SKM-1 treated with dmso at 0.1 percent for 144 hours (cell line): ENCODE results near the gene GPR45.
"Not testable (repeated sequence)": the region's sequence is repeated elsewhere in the genome, so short reads cannot be mapped to it uniquely, and the experiment has no call there.

Experiments used
- DNase-seq: peaks from one replicate; lab custom pipeline; 2025; ENCODE audit not compliant: unreplicated experiment; lab: John Stamatoyannopoulos, UW

GPR45 gene

DNA sequence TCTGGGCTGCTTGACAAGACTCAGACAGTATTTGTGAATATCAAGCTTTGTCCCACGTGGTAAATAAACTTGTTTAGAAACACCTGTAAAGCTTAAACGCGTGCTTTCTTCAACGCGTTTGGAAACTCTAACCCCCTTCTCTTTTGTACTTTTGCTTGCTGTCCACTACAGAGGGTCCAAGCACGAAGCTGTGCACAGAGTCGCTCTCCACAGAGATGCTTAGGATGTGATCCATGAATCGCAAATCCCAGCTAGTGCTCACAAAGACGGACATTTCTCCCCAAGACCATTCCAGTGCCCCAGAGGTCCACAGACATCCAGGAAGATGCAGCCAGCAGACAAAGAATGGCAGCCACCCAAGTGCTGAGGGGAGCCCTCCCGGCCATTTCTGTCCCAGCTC is at the start of gene GPR45:
Gene GPR45 (plus strand): TSS at position 301 of the 400 bp plus-strand sequence. CDS start 116 bp downstream, outside the sequence.
- DNase-seq = no peak

- no peak for DNase-seq
Measured at GRCh38 chr2:105194022-105194675, 47.4 kb upstream of the GPR45 start.

- DNase-seq = no peak
Measured at GRCh38 chr2:105196651-105197050, 44.9 kb upstream of the GPR45 start.

DNA sequence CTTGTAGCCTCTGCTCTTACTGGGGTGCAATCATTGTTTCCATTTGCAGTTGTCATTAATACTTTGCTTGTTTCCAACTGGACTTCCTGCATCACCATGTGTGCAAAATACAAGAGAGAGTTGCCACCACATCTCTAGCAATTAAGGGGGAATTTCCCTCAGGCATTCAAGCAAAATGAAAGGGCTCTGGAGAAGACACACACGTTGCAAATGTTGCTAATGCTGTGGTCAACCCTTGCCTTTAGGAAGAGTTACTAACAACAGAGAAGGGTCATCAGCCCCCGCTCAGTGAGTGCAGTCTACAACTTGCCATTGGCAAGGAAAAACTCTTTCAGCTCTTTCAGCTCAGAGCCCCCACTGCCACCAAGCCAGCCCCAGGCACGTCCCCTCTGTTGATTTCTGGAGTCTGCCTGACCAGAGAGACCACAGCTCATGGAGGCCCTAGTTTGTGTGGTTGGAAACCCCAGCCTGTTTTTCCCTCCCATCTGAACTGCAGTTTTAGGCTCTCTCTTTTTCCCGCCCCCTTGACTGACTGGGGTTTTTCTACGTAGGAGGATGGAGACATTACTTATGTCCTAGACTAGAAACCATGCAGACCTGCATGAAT is 25.9 kb upstream of the GPR45 start:
- no peak for DNase-seq

- DNase-seq = no peak
Measured at GRCh38 chr2:105220604-105221003, 20.9 kb upstream of the GPR45 start.

DNA sequence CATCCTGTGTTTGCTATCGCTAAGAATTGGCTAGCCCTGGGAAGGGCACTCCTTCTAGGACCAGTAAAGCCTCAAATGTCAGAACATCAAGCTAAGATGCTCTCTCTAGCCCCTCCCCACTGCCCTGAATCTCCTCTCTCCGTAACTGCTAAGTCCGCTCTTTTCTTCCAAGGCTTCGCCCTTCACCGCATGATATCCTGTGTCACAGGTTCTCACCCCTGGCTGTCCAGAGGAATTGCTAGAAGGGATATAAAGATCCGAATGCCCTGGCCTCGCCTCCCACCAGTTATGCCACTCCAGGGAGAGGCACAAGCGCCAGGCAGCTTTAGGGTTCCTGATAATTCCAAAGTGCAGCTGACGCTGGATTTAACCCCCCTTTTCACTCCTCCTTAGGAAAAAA is 17.1 kb upstream of the GPR45 start:
- no peak for DNase-seq

GRCh38 chr2:105231232-105231619 is 10.3 kb upstream of the GPR45 start:
- no peak for DNase-seq

GRCh38 chr2:105235388-105236059 is 6.0 kb upstream of the GPR45 start:
- DNase-seq = peak; percentile 64

GRCh38 chr2:105236060-105236424 is 5.5 kb upstream of the GPR45 start:
- DNase-seq = no peak

GRCh38 chr2:105237045-105237765 is 4.3 kb upstream of the GPR45 start:
- no peak for DNase-seq

GRCh38 chr2:105238664-105239240 is 2.8 kb upstream of the GPR45 start:
- no peak for DNase-seq

DNA sequence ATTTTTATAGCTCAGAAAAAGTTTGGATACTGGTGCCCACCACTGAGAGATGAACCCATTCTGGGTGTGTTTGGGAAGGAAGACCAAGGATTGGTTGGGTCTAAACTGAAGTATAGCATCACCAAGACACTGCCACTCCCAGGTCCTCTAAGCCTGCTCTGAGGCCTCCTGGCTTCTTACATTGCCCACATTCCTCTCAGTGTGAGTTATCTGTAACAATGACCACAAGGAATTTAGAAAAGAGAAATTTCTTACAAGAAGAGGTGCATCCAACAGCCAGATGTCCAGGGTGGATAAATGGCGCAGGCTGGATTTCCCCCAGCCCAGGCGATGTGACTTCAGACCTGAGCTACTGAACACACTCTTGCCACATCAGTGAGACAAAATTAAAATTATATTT is 1.6 kb upstream of the GPR45 start:
- DNase-seq = no peak

GRCh38 chr2:105242286-105242993 is 897 bp downstream of the GPR45 start:
- DNase-seq = no peak

DNA sequence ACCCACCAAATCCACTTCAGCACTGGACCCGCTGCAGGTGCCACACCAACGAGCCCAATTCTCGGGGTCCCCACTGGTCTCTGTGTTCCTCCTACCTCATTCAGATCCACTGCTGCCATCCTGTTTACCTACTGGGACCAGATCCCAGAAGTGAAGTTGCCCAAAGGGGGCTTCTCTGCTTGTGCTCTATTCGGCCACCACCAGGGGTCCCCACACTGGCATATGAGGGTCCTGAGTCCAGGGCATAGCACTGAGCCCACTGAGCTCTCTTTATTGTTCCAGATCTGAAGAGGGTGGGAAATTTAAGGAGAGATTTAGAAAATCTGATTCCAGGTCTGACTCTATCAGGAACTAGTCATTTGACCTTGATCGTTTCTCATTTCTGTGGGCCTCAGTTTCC is 2.4 kb downstream of the GPR45 start:
- DNase-seq = no peak

DNA sequence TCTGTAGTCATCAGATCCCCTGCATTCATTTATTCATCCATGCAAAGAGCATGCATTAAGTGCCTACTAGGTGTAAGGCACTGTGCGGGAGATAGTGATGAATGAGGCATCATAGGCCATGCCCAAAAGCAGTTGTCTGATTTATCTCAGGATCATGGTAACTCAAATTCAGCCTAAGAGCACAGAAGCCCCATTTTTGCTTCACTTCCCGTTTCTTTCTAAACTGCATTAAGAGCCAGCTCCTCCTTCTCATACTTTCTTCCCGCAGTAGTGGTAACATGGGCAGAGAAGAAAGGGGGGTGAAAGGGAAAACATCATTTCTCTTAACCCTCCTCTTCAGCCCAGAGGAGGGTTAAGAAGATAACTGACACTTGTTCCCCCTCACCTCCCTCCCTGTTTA is 2.9 kb downstream of the GPR45 start:
- DNase-seq = peak; percentile 37

- DNase-seq = no peak
Measured at GRCh38 chr2:105248316-105249070, 7.0 kb downstream of the GPR45 start.

DNA sequence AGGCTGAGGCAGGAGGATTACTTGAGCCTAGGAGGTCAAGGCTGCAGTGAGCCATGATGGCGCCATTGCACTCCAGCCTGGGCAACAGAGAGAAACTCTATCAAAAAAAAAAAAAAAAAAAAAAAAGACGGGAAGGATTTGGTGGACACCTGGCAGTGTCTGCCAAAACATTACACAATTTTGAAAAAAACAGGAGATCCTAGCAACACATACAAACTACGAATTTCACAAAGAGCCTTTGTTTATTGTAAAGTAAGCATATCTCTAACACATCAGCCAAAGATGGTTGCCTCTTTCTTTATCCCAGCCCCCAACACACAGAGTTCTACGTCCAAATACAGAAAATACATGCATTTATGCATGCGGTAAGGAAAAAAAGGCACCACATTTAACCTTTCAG is 7.6 kb downstream of the GPR45 start:
- DNase-seq = no peak

DNA sequence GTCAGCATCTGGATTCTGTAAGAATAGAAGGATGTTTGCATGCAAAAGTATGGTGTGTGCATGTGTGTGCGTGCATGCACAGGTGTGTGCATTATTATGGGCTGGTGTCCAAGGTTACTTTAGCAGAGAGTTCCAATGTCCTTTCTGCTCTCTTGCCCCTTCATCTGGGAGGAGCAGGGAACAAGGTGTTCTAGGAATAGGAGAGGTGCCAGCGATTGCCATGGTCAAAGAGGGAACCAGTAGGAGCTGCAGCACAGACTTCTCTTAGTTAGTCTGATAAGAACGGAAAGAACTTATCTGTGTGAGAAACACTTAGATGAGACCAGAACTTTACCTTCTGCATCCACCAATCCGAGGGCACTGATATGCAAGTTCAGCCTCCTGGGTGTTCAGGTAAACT is 8.3 kb downstream of the GPR45 start:
- DNase-seq = no peak

DNA sequence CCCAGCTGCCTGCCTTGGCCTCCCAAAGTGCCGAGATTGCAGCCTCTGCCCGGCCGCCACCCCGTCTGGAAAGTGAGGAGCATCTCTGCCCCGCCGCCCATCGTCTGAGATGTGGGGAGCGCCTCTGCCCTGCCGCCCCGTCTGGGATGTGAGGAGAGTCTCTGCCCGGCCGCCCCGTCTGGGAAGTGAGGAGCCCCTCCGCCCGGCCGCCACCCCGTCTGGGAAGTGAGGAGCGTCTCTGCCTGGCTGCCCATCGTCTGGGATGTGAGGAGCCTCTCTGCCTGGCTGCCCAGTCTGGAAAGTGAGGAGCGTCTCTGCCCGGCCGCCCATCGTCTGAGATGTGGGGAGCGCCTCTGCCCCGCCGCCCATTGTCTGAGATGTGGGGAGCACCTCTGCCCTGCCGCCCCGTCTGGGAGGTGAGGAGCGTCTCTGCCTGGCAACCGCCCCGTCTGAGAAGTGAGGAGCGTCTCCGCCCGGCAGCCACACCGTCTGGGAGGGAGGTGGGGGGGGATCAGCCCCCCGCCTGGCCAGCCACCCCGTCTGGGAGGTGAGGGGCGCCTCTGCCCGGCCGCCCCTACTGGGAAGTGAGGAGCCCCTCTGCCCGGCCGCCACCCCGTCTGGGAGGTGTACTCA is 9.6 kb downstream of the GPR45 start:
- not testable (repeated sequence) for DNase-seq

- DNase-seq = no peak
Measured at GRCh38 chr2:105252271-105252670, 10.7 kb downstream of the GPR45 start.
